ENCODE data around the gene PRF1.

GRCh38 chr10:70559861-70560260 is 42.7 kb downstream of the PRF1 start:
- no peak for TF ChIP-seq POLR2AphosphoS5 (IDR thresholded peaks at IDR 0.05)
- no peak for TF ChIP-seq CTCF (IDR thresholded peaks at IDR 0.05)
- TF ChIP-seq EP300 (IDR thresholded peaks at IDR 0.05), result no peak
- no peak for TF ChIP-seq POLR2A (IDR thresholded peaks at IDR 0.05)
